Heart right ventricle (tissue), 16 donors: ENCODE results near the gene EIF4B. TPM values are rescaled to one million over a fixed set of nuclear protein-coding genes. Genes with fewer than 3 reads are reported as not detected.
A peak's percentile ranks its signal among the peaks of the same experiment; 100 is the strongest.

Source experiments
- ATAC-seq, 8 donors: fragments of 200-7000 bp; cut with Tn5 transposase; one replicate each; pipeline ENCODE4 v1.9.1; 2020; ENCODE audit warnings: mild to moderate bottlenecking in 8 of 8, moderate library complexity in 8 of 8, moderate number of reproducible peaks in 1 of 8
- DNase-seq, 2 donors: peaks; one replicate each; pipeline ENCODE4 v3.0.0-alpha.2; 2020
- H3K27ac ChIP-seq, 10 donors: fragments of 200-600 bp; sonication (generic) in 2 of 10; one replicate each; pipeline versions ENCODE4 v1.5.0 to v1.8.0; 2020 to 2022; ENCODE audit warnings: mild to moderate bottlenecking in 3 of 10
- H3K27me3 ChIP-seq, 7 donors: fragments of 200-600 bp; one replicate each; pipeline ENCODE4 v1.8.0; 2021 to 2022; ENCODE audit warnings: mild to moderate bottlenecking in 2 of 7
- H3K36me3 ChIP-seq, 9 donors: fragments of 200-600 bp; sonication (generic) in 1 of 9; one replicate each; pipeline versions ENCODE4 v1.5.0 to v1.8.0; 2020 to 2022; ENCODE audit warnings: mild to moderate bottlenecking in 2 of 9
- H3K4me1 ChIP-seq, 9 donors: fragments of 200-600 bp; sonication (generic) in 1 of 9; one replicate each; pipeline versions ENCODE4 v1.5.0 to v1.8.0; 2020 to 2022; ENCODE audit warnings: mild to moderate bottlenecking in 4 of 9
- H3K4me3 ChIP-seq, 10 donors: fragments of 200-600 bp; sonication (generic) in 2 of 10; one replicate each; pipeline versions ENCODE4 v1.5.0 to v1.8.0; 2020 to 2022; ENCODE audit warnings: mild to moderate bottlenecking in 7 of 10, moderate library complexity in 2 of 10
- H3K9me3 ChIP-seq, 11 donors: fragments of 200-600 bp in 10 of 11; sonication (generic) in 2 of 11; one replicate each; pipeline versions ENCODE4 v1.5.0 to v1.8.0; 2013 to 2022; ENCODE audit warnings: mild to moderate bottlenecking in 2 of 11, control low read depth in 1 of 11, moderate library complexity in 1 of 11
- WGBS, 2 donors: extraction: QIAGEN DNeasy Blood & Tissue Kit; methylation state at CpG; one replicate each; pipeline ENCODE4 v1.1.7; 2013; ENCODE audit warnings: inconsistent platforms in 1 of 2; 5-methylcytosine and 5-hydroxymethylcytosine counted together
- intact Hi-C, 10 donors: fragments of 100-400 bp; cut with DNase I; formaldehyde crosslinking; loops; one replicate each; pipeline versions ENCODE4 v1.11.1 to v1.14.2; 2022
- polyA plus RNA-seq, 2 donors: library from polyadenylated mRNA; stranded (reverse); fragments of 200-250 nt; gene quantifications; one replicate each; pipeline ENCODE4 v1.2.3, GENCODE V29; 2013
- total RNA-seq, 10 donors: library from RNA; stranded (reverse); fragmentation: NEBNext Ultra II Directional in 3 of 10; extraction: Animal tissue kit (Norgen Biotek cat#: 25700) in 3 of 10; gene quantifications; one replicate each; pipeline versions ENCODE4 v1.2.1 to v1.2.4, GENCODE V29; 2021 to 2023
- TF ChIP-seq, protein P1 (sequence below), 9 donors: fragments of 200-600 bp; sonication (generic) in 2 of 9; IDR thresholded peaks; one replicate each; pipeline versions ENCODE4 v1.5.0 to v1.8.0; 2021 to 2022; ENCODE audit warnings: antibody characterized with exemption in 9 of 9, mild to moderate bottlenecking in 5 of 9, moderate library complexity in 1 of 9
- donor health status: Arrhythmogenic right ventricular cardiomyopathy.
- donor health status: ischemic (EF 13 %, LVEDD 7.1; RV severe dilation, severe dysfunction).
- donor health status: healthy with polysubstance abuse.
- donor health status: DM: no; HTN: yes; CAD: no.
- donor health status: DM: no; HTN: no; CAD: no.
- donor health status: ischemic (EF 25% LVEDD 6.9; RV normal size, moderate dysfunction).
- donor health status: ischemic (EF 25% LVEDD 5.7; RV mildly dilated, moderate dysfunction).
- donor health status: healthy.
- donor health status: DM: yes; HTN: yes; CAD: no.
- donor health status: Ischemic cardiomyopathy.
- donor health status: ischemic (EF 35%, LVEDD 5.7; RV mildly dilated, moderate dysfunction).
- donor health status: nonischemic (EF 11% LVEDD 7.7; RV severe dilation, severe dysfunction).
- donor health status: DM: yes; HTN: yes; CAD: no.
- donor health status: PGD.
- donor health status: ischemic (EF 29% LVEDD 5.4; RV normal size, mild dysfunction).
- donor health status: nonischemic (EF 23%, LVEDD 6.1; RV moderate dilation, normal function).

EIF4B gene
- total and polyA plus RNA-seq, 12 donors, result 53.2 to 477 (median 423) TPM

GRCh38 chr12:53051058-53051880 is 45.0 kb downstream of the EIF4B start:
- Histone ChIP-seq H3K4me1 (peaks cover 40 to 91% (median 81%) of the 10 kb centered on the region in 9 donors), H3K27me3 (peaks cover 0 to under 1% (median 0%) of the 10 kb centered on the region in 7 donors), H3K36me3 (peaks cover 0 to 39% (median 14%) of the 10 kb centered on the region in 9 donors), H3K9me3 (no peaks in the 10 kb centered on the region), H3K4me3 (peak overlapping the region; percentile 61 to 92 (median 75)), H3K27ac (peak overlapping the region; percentile 95 to 100 (median 100))
- intact Hi-C loops, result no loop called here
- TF ChIP-seq, protein P1, sequence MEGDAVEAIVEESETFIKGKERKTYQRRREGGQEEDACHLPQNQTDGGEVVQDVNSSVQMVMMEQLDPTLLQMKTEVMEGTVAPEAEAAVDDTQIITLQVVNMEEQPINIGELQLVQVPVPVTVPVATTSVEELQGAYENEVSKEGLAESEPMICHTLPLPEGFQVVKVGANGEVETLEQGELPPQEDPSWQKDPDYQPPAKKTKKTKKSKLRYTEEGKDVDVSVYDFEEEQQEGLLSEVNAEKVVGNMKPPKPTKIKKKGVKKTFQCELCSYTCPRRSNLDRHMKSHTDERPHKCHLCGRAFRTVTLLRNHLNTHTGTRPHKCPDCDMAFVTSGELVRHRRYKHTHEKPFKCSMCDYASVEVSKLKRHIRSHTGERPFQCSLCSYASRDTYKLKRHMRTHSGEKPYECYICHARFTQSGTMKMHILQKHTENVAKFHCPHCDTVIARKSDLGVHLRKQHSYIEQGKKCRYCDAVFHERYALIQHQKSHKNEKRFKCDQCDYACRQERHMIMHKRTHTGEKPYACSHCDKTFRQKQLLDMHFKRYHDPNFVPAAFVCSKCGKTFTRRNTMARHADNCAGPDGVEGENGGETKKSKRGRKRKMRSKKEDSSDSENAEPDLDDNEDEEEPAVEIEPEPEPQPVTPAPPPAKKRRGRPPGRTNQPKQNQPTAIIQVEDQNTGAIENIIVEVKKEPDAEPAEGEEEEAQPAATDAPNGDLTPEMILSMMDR (IDR thresholded peaks at IDR 0.05), result peak in 7 of 9 donors; percentile 8 to 37 (median 28)
- peak in 5 of 8 donors; percentile 2 to 23 (median 5) for ATAC-seq
- peak; percentile 73 to 75 for DNase-seq
- WGBS, 2 donors, result 12 to 15% methylated on average over 11 of the region's 11 CpGs

GRCh38 chr12:53051881-53052412 is 45.7 kb downstream of the EIF4B start:
- H3K27me3 ChIP-seq, result no peaks in the 10 kb centered on the region
- peaks cover 0 to 46% (median 19%) of the 10 kb centered on the region in 9 donors for H3K36me3 ChIP-seq
- TF ChIP-seq, protein P1 (IDR thresholded peaks at IDR 0.05), result no peak
- no peak for DNase-seq
- peak overlapping the region; percentile 61 to 92 (median 75) for H3K4me3 ChIP-seq
- peak overlapping the region; percentile 95 to 100 (median 100) for H3K27ac ChIP-seq
- ATAC-seq, result no peak
- H3K9me3 ChIP-seq, result no peaks in the 10 kb centered on the region
- intact Hi-C loops, result loop anchor here in 1 of 10 donors (2.0 kb wide), 1 partner anchor 27 kb away; the partner anchor contains the start of gene SPRYD3
- H3K4me1 ChIP-seq, result peaks cover 40 to 94% (median 77%) of the 10 kb centered on the region in 9 donors
- WGBS, 2 donors, result 30 to 45% methylated on average over 7 of the region's 7 CpGs

DNA sequence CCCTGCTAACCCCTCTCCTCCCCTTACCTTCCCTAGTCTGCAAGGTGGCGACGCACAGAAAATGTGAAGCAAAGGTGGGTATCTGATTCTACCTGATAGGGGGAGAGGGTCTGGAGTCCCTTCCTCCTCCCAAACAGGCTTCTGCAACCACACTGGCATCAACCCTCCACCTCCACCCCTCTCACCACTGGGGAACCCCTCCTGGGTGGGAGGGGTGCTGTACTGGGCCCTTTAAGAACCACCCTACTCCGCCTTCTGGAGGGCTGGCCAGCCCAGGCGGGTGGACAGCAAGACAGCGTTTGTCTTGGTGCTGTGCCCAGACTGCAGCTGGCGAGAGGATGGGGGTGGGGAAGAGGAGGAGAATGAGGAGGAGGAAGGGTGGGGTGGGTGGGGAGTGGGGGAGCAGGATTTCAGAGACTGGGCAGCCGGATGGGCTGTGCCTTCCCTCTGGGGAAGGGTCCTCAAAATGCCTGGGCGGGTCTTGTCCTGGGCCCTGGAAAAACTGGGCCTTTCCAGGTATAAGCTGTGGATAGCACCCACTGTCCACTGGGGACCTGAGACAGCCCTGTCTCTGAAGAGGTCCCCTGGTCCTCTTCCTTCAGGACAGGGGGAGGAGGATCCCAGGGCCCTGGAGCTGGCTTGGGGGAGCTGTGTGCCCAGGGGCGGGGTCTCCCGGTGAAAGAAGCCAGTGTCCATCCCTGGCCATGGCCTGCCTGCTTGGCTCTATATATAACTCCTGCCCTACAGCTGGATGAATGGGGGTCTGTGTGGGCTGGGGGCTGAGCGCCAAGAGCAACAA is 46.4 kb downstream of the EIF4B start:
- peak; percentile 25 to 54 (median 40) for ATAC-seq
- 24 to 29% methylated on average over 11 of the region's 11 CpGs for WGBS, 2 donors
- DNase-seq, result peak; percentile 93 to 94
- H3K4me1 ChIP-seq, result peaks cover 40 to 99% (median 78%) of the 10 kb centered on the region in 9 donors
- no peaks in the 10 kb centered on the region for H3K9me3 ChIP-seq
- TF ChIP-seq, protein P1 (IDR thresholded peaks at IDR 0.05), result no peak
- peaks cover 3 to 52% (median 26%) of the 10 kb centered on the region in 9 donors for H3K36me3 ChIP-seq
- no peaks in the 10 kb centered on the region for H3K27me3 ChIP-seq
- peak overlapping the region; percentile 95 to 100 (median 100) for H3K27ac ChIP-seq
- H3K4me3 ChIP-seq, result peak overlapping the region; percentile 61 to 92 (median 75)
- intact Hi-C loops, result loop anchor here in 1 of 10 donors (2.0 kb wide), 1 partner anchor 26 kb away; the partner anchor contains the start of gene SPRYD3
